Testis (tissue), 3 donors: ENCODE results near the gene N4BP2. TPM values are rescaled to one million over a fixed set of nuclear protein-coding genes. Genes with fewer than 3 reads are reported as not detected.

Source experiments
- DNase-seq: peaks from one replicate; pipeline ENCODE4 v3.0.0-alpha.2; 2019
- H3K27ac ChIP-seq, 2 donors: fragments of 200-600 bp; sonication (generic); one replicate each; pipeline ENCODE4 v1.5.1; 2019
- H3K27me3 ChIP-seq: fragments of 200-600 bp; sonication (generic); one replicate; pipeline ENCODE4 v1.5.1; 2019
- H3K36me3 ChIP-seq: fragments of 200-600 bp; sonication (generic); one replicate; pipeline ENCODE4 v1.5.1; 2017; ENCODE audit warnings: low read depth; ENCODE audit errors: missing control alignments
- H3K4me1 ChIP-seq: fragments of 200-600 bp; sonication (generic); one replicate; pipeline ENCODE4 v1.5.1; 2019
- H3K4me3 ChIP-seq, 2 donors: fragments of 200-600 bp; sonication (generic); one replicate each; pipeline ENCODE4 v1.5.1; 2017 to 2019
- H3K9me3 ChIP-seq: fragments of 200-600 bp; sonication (generic); one replicate; pipeline ENCODE4 v1.5.1; 2017
- CTCF ChIP-seq, 3 experiments: fragments of 450-650 bp in 2 of 3; fragments of 200-600 bp in 1 of 3; sonication (generic) in 1 of 3; IDR thresholded peaks; one replicate each; pipeline ENCODE4 v1.5.1; 2016 to 2019; ENCODE audit warnings: antibody characterized with exemption in 3 of 3, mild to moderate bottlenecking in 2 of 3, moderate library complexity in 1 of 3
- POLR2A ChIP-seq: fragments of 450-650 bp; IDR thresholded peaks from one replicate; pipeline ENCODE4 v1.6.1; 2017; ENCODE audit warnings: antibody characterized with exemption, mild to moderate bottlenecking, moderate library complexity
- WGBS, 2 donors: methylation state at CpG; one replicate each; pipeline ENCODE4 v1.1.5; 2018; 5-methylcytosine and 5-hydroxymethylcytosine counted together
- intact Hi-C: fragments of 100-400 bp; cut with DNase I; formaldehyde crosslinking; loops from one replicate; pipeline ENCODE4 v1.15.1; 2023; ENCODE audit warnings: low total_unique reads
- polyA plus RNA-seq: library from polyadenylated mRNA; stranded (reverse); fragments of 350-450 nt; fragmentation: Illumina TruSeq; extraction: RNeasy Lipid Tissue Mini Kit (QIAGEN cat#74804); gene quantifications from one replicate; pipeline ENCODE4 v1.2.3, GENCODE V29; 2014; ENCODE audit warnings: low read depth, low replicate concordance; ENCODE audit not compliant: insufficient read depth
- total RNA-seq, 2 donors: library from RNA; depleted of rRNA; stranded (reverse); fragments of >200 nt; gene quantifications; one replicate each; pipeline ENCODE4 v1.2.3, GENCODE V29; 2016

N4BP2 gene
- total and polyA plus RNA-seq, 3 donors from 2014 or later = 3.9 to 14.6 (median 8.5) TPM

GRCh38 chr4:40179360-40179759 lies 122.7 kb downstream of the N4BP2 start:
- H3K4me3 ChIP-seq = no peak overlapping the region
- intact Hi-C loops = no loop called here
- H3K4me1 ChIP-seq = no peaks in the 10 kb centered on the region
- WGBS, 2 donors = 84 to 100% methylated on average over 1 of the region's 1 CpG
- DNase-seq = no peak
- no peaks in the 10 kb centered on the region for H3K36me3 ChIP-seq
- no peak overlapping the region for H3K27ac ChIP-seq
- no peak for TF ChIP-seq CTCF (IDR thresholded peaks at IDR 0.05)
- no peak for TF ChIP-seq POLR2A
- H3K9me3 ChIP-seq = no peaks in the 10 kb centered on the region
- H3K27me3 ChIP-seq = no peaks in the 10 kb centered on the region

GRCh38 chr4:40180356-40180755 lies 123.7 kb downstream of the N4BP2 start:
- H3K4me3 ChIP-seq = no peak overlapping the region
- H3K4me1 ChIP-seq = no peaks in the 10 kb centered on the region
- intact Hi-C loops = no loop called here
- no peak for DNase-seq
- H3K36me3 ChIP-seq = no peaks in the 10 kb centered on the region
- 64 to 65% methylated on average over 1 of the region's 1 CpG for WGBS, 2 donors
- H3K9me3 ChIP-seq = no peaks in the 10 kb centered on the region
- H3K27ac ChIP-seq = no peak overlapping the region
- H3K27me3 ChIP-seq = no peaks in the 10 kb centered on the region
- TF ChIP-seq CTCF (IDR thresholded peaks at IDR 0.05) = no peak
- no peak for TF ChIP-seq POLR2A

- Histone ChIP-seq H3K4me3 (no peak overlapping the region), H3K9me3 (no peaks in the 10 kb centered on the region), H3K4me1 (no peaks in the 10 kb centered on the region), H3K27ac (no peak overlapping the region), H3K36me3 (no peaks in the 10 kb centered on the region), H3K27me3 (no peaks in the 10 kb centered on the region)
- no peak for DNase-seq
- intact Hi-C loops = no loop called here
- TF ChIP-seq POLR2A (no peak), CTCF (IDR thresholded peaks at IDR 0.05) (no peak)
- WGBS, 2 donors = 82 to 87% methylated on average over 4 of the region's 4 CpGs
These were observed 125.4 kb downstream of the N4BP2 start for GRCh38 chr4:40182001-40182400.

GRCh38 chr4:40182954-40183353 lies 126.3 kb downstream of the N4BP2 start:
- Histone ChIP-seq H3K36me3 (no peaks in the 10 kb centered on the region), H3K27me3 (no peaks in the 10 kb centered on the region), H3K4me3 (no peak overlapping the region), H3K4me1 (no peaks in the 10 kb centered on the region), H3K9me3 (no peaks in the 10 kb centered on the region), H3K27ac (no peak overlapping the region)
- intact Hi-C loops = no loop called here
- 68 to 83% methylated on average over 3 of the region's 3 CpGs for WGBS, 2 donors
- no peak for TF ChIP-seq POLR2A
- no peak for TF ChIP-seq CTCF (IDR thresholded peaks at IDR 0.05)
- DNase-seq = no peak

GRCh38 chr4:40183615-40184411 lies 127.2 kb downstream of the N4BP2 start:
- intact Hi-C loops = no loop called here
- Histone ChIP-seq H3K36me3 (no peaks in the 10 kb centered on the region), H3K27me3 (no peaks in the 10 kb centered on the region), H3K9me3 (no peaks in the 10 kb centered on the region), H3K27ac (no peak overlapping the region), H3K4me3 (no peak overlapping the region), H3K4me1 (no peaks in the 10 kb centered on the region)
- WGBS, 2 donors = 58 to 73% methylated on average over 12 of the region's 12 CpGs
- TF ChIP-seq POLR2A (no peak), CTCF (IDR thresholded peaks at IDR 0.05) (no peak)
- DNase-seq = no peak
